ENCODE data around the gene BARHL1. TPM values are rescaled to one million over a fixed set of nuclear protein-coding genes. Genes with fewer than 3 reads are reported as not detected.
A peak's percentile ranks its signal among the peaks of the same experiment; 100 is the strongest.

The BARHL1 gene
- total and polyA plus RNA-seq, 2 donors (not counting 1 experiment from before 2014, with no cell fraction given) = not detected

DNA sequence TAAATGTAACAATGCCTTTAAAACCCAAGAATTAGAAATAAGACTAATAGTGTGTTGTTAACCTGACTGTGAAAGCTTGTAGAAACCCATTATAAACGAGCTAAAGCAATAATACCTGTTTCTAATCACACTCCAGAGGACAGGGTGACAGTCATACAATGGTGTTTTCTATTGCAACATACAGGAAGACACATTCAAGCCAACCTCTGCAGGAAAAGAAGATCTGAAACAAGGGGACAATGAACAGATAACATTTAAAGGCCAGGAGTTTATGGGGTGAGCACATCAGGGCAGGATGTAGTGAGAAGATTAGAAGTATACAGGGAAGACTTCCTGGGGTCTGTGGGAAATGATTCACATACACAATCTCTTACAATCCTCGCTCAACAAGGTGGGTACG lies 13.8 kb downstream of the BARHL1 start:
- H3K27me3 ChIP-seq (ENCODE audit: control insufficient read depth, insufficient read depth, low read length) = peaks cover 3% of the 10 kb centered on the region
- H4K20me1 ChIP-seq (ENCODE audit: control insufficient read depth, extremely low read depth, insufficient read depth, low read length) = no peaks in the 10 kb centered on the region
- peaks cover 2% of the 10 kb centered on the region for H3K36me3 ChIP-seq (ENCODE audit: control insufficient read depth, insufficient read depth, low read length)
- no peak overlapping the region for H3K27ac ChIP-seq (ENCODE audit: insufficient read depth, low read length)
- no peak overlapping the region for H3K4me2 ChIP-seq (ENCODE audit: extremely low read depth, insufficient read depth, low read length)
- no peak overlapping the region for H2AFZ ChIP-seq (ENCODE audit: low read length)
- H3K9ac ChIP-seq (ENCODE audit: insufficient read depth, low read length) = no peak overlapping the region
- no peaks in the 10 kb centered on the region for H3K79me2 ChIP-seq (ENCODE audit: control insufficient read depth, insufficient read depth, low read length)
- DNase-seq (ENCODE audit: low read depth in 2 of 2) = no peak
- no peaks in the 10 kb centered on the region for H3K4me1 ChIP-seq (ENCODE audit: control insufficient read depth, extremely low read depth, insufficient read depth, low read length)
- H3K4me3 ChIP-seq (replicated peaks in 1 of 4; ENCODE audit: control extremely low read depth in 1 of 4, insufficient read depth in 1 of 4, low read depth in 3 of 4, low read length in 4 of 4) = no peak overlapping the region
- H3K9me3 ChIP-seq (ENCODE audit: control insufficient read depth, insufficient read depth, low read depth, low read length) = no peaks in the 10 kb centered on the region
- TF ChIP-seq, protein P1, sequence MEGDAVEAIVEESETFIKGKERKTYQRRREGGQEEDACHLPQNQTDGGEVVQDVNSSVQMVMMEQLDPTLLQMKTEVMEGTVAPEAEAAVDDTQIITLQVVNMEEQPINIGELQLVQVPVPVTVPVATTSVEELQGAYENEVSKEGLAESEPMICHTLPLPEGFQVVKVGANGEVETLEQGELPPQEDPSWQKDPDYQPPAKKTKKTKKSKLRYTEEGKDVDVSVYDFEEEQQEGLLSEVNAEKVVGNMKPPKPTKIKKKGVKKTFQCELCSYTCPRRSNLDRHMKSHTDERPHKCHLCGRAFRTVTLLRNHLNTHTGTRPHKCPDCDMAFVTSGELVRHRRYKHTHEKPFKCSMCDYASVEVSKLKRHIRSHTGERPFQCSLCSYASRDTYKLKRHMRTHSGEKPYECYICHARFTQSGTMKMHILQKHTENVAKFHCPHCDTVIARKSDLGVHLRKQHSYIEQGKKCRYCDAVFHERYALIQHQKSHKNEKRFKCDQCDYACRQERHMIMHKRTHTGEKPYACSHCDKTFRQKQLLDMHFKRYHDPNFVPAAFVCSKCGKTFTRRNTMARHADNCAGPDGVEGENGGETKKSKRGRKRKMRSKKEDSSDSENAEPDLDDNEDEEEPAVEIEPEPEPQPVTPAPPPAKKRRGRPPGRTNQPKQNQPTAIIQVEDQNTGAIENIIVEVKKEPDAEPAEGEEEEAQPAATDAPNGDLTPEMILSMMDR (conservative IDR thresholded peaks at IDR 0.05 in 1 of 2, IDR thresholded peaks at IDR 0.05 in 1 of 2; ENCODE audit: low read depth in 1 of 2, low read length in 2 of 2) = no peak
- no peak for TF ChIP-seq EZH2 (IDR thresholded peaks at IDR 0.05; ENCODE audit: low read length, missing control alignments)

DNA sequence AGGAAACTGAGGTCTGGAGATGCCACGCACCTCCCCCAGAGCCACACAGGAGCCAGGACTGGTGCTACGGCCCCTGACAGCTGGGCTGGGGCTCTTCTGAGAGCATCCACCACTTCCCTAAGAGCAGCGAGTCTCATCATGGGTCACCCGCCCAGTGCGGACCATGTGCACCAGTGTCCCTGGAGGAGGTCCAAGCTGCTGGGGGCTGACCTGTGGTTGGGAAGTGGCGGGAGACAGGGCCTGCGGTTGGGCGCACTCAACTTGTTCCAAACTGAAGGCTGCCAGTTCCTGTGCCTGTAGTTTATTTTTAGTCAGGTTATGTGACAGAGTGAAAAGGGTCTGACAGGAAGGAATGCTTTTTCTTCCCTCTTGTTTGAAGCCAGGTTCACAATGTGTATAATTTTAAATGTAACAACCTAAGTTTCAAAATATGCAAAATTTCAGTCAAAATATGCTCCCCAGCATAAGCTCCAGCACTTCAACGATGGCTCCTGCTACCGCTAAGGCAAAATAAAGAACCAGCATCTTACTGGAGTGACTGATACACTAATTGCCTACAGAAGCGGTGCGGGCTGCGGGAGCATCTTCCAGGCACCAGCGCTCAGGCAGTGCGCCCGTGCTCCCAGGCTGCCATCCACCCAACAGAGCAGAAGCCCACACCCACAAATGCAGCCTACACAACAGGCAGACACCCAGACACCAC lies 14.8 kb downstream of the BARHL1 start:
- H3K36me3 ChIP-seq (ENCODE audit: control insufficient read depth, insufficient read depth, low read length) = peaks cover 3% of the 10 kb centered on the region
- no peaks in the 10 kb centered on the region for H3K79me2 ChIP-seq (ENCODE audit: control insufficient read depth, insufficient read depth, low read length)
- no peak overlapping the region for H2AFZ ChIP-seq (ENCODE audit: low read length)
- DNase-seq (ENCODE audit: low read depth in 2 of 2) = peak; percentile 16 to 23
- TF ChIP-seq EZH2 (IDR thresholded peaks at IDR 0.05; ENCODE audit: low read length, missing control alignments) = no peak
- TF ChIP-seq, protein P1 (conservative IDR thresholded peaks at IDR 0.05 in 1 of 2, IDR thresholded peaks at IDR 0.05 in 1 of 2; ENCODE audit: low read depth in 1 of 2, low read length in 2 of 2) = no peak
- H3K4me1 ChIP-seq (ENCODE audit: control insufficient read depth, extremely low read depth, insufficient read depth, low read length) = no peaks in the 10 kb centered on the region
- H3K27me3 ChIP-seq (ENCODE audit: control insufficient read depth, insufficient read depth, low read length) = no peaks in the 10 kb centered on the region
- no peak overlapping the region for H3K4me2 ChIP-seq (ENCODE audit: extremely low read depth, insufficient read depth, low read length)
- H3K9ac ChIP-seq (ENCODE audit: insufficient read depth, low read length) = no peak overlapping the region
- H3K9me3 ChIP-seq (ENCODE audit: control insufficient read depth, insufficient read depth, low read depth, low read length) = no peaks in the 10 kb centered on the region
- no peaks in the 10 kb centered on the region for H4K20me1 ChIP-seq (ENCODE audit: control insufficient read depth, extremely low read depth, insufficient read depth, low read length)
- no peak overlapping the region for H3K4me3 ChIP-seq (replicated peaks in 1 of 4; ENCODE audit: control extremely low read depth in 1 of 4, insufficient read depth in 1 of 4, low read depth in 3 of 4, low read length in 4 of 4)
- H3K27ac ChIP-seq (ENCODE audit: insufficient read depth, low read length) = no peak overlapping the region

DNA sequence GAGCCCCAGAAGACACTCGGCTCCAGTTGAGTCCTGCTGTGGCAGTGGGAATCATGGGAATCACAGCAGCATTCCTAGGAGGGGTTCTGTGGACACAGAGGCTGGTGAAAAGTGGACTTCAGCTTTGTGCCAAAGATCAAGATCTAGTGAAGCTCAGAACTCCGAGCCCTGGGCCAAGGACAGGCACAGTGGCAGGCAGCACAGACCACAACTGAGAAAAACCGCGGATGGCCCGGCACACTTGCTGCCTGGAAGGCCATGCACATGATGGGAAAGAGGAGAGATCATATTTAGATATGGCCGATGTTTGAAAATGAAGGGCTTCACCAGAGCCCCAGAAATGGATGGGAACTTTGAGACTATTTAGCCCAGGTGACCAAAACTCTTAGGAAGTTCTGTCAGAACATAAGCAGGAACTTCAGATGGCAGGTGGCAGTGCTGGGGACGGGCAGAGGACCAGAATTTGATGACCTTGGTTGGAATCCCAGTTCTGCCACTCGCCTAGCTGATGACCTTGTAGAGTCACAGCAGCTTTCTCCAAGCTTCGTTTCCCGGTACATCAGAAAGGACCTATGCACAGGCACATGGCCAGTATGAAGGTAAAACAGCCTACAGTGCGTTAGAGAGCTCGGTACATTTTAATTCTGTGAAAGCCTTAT lies 18.0 kb downstream of the BARHL1 start:
- Histone ChIP-seq H3K9me3 (ENCODE audit: control insufficient read depth, insufficient read depth, low read depth, low read length) (no peaks in the 10 kb centered on the region), H3K4me3 (replicated peaks in 1 of 4; ENCODE audit: control extremely low read depth in 1 of 4, insufficient read depth in 1 of 4, low read depth in 3 of 4, low read length in 4 of 4) (no peak overlapping the region), H3K4me2 (ENCODE audit: extremely low read depth, insufficient read depth, low read length) (no peak overlapping the region), H2AFZ (ENCODE audit: low read length) (no peak overlapping the region), H3K4me1 (ENCODE audit: control insufficient read depth, extremely low read depth, insufficient read depth, low read length) (no peaks in the 10 kb centered on the region), H4K20me1 (ENCODE audit: control insufficient read depth, extremely low read depth, insufficient read depth, low read length) (no peaks in the 10 kb centered on the region), H3K79me2 (ENCODE audit: control insufficient read depth, insufficient read depth, low read length) (no peaks in the 10 kb centered on the region), H3K9ac (ENCODE audit: insufficient read depth, low read length) (no peak overlapping the region), H3K36me3 (ENCODE audit: control insufficient read depth, insufficient read depth, low read length) (peaks cover 1% of the 10 kb centered on the region), H3K27me3 (ENCODE audit: control insufficient read depth, insufficient read depth, low read length) (no peaks in the 10 kb centered on the region), H3K27ac (ENCODE audit: insufficient read depth, low read length) (no peak overlapping the region)
- DNase-seq (ENCODE audit: low read depth in 2 of 2) = no peak
- no peak for TF ChIP-seq EZH2 (IDR thresholded peaks at IDR 0.05; ENCODE audit: low read length, missing control alignments)
- TF ChIP-seq, protein P1 (conservative IDR thresholded peaks at IDR 0.05 in 1 of 2, IDR thresholded peaks at IDR 0.05 in 1 of 2; ENCODE audit: low read depth in 1 of 2, low read length in 2 of 2) = no peak

Data from fibroblast of lung (primary cell).